ENCODE measurements around the gene PRKCH.
"Not testable (repeated sequence)": the region's sequence is repeated elsewhere in the genome, so short reads cannot be mapped to it uniquely, and the experiment has no call there.

PRKCH gene

DNA sequence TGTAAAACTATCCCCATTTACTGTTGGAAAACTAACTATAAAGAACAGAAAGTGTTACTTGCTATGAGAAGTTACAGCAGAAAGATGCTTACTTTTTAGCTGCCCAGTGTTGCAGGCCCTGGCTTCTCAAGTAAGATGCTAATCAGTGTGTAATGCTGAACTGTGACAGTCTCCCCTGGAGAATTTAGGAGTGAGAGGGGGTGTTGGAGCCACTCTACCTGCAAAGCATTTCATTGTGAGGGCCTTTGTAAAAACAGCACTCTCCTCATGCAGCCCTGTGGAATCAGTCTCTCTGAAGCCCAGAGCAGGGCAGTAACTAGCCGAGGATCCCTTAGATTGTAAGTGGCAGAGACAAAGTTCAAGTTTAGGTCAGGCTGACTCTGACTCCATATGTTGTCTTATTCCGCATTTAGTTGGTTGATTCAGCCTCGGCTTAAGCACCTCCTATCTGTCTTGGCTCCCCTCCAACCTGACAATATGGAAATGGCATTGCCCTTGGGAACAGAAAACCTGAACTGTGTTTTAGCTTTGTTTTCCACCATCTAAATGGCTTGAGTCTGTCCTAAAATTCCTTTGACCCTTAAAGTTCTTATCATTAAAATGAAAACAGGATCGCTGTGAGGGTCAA, 141.3 kb downstream of the PRKCH start:
- no peak for DNase-seq

DNA sequence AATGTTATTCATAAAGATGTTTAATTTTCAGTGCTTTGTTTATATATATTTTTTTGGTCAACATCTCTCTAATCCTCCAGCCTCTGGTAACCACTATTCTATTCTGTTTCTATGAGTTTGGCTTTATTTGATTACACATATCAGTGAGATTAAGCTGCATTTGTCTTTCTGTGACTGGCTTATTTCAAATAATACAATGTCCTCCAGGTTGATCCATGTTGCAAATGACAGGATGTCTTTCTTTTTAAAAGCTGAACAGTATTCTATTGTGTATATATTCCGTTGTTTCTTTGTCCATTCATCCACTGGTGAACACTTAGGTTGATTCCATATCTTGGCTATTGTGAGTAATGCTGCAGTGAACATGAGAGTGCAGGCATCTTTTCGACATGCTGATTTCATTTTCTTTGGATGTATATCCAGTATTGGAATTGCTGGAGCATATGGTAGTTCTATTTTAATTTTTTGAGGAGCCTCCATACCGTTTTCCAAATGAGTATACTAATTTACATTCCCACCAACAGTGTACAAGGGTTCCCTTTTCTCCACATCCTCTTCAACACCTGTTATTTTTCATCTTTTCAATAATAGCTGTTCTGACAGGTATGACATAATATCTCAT, 142.4 kb downstream of the PRKCH start:
- DNase-seq, result no peak

DNA sequence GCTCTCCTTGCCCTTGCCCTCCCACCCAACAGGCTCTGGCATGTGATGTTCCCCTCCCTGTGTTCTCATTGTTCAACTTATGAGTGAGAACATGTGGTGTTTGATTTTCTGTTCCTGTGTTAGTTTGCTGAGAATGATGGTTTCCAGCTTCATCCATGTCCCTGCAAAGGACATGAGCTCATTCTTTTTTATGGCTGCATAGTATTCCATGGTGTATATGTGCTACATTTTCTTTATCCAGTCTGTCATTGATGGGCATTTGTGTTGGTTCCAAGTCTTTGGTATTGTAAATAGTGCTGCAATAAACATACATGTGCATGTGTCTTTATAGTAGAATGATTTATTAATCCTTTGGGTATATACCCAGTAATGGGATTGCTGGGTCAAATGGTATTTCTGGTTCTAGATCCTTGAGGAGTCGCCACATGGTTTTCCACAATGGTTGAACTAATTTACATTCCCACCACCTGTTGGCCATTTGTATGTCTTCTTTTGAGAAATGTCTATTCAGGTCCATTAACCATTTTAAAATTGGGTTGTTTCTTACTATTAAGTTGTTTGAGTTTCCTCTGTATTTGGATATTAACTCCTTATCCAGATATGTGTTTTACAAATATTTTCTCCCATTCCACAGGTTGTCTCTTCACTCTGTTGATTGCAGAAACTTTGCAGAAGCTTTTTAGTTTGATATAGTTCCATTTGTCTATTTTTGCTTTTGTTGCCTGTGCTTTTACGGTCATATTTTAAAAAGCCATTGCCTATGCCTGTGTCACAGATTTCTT, 143.4 kb downstream of the PRKCH start:
- not testable (repeated sequence) for DNase-seq

DNA sequence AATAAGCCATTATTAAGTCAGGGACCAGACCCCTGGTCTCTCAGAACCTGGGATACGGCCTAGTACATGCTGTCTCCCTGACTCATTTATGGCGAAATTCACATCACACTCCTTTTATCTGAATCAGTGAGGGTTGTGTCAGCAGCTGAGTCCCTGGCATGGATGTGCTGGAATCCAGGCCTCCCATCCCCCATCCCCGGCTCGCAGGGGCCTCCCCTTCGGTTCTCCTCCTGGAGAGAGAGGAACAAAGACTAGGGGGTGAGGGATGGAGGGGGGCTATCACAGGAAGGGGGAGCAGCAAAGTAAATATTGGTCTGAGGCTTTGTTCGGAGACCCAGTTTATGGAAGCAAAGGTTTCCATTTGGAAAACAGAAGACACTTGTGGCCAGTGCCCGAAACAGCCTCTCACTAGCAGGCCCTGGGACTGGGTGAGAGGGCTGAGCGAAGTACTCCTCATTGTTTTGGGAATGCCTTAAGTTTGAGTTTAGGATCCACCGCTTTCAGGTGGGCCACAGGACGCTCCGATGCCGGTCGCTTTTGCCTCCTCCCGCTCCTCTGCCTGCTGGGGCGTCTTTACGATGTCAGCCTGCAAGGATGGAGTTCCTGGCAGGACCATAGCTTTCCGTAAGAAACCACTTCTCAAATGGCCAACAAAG, 145.0 kb downstream of the PRKCH start:
- DNase-seq, result no peak

DNA sequence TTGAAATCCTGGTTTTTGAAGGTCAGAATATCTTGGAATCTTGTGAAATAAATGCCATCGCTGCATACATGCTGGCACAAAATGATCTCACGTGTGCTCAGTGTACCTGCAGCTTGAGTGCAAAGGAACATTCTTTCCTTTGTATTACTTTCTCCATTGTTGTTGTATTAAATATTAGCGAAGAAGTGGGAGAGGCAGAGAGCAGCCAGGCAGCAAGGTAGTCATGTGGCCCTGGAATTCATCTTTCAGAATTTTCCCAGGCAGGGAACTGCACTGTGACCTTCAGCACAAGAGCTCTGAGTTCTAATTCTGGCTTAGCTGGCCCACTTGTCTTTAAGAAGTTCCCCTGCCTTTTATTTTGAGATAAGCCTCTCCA, 145.5 kb downstream of the PRKCH start:
- no peak for DNase-seq

DNA sequence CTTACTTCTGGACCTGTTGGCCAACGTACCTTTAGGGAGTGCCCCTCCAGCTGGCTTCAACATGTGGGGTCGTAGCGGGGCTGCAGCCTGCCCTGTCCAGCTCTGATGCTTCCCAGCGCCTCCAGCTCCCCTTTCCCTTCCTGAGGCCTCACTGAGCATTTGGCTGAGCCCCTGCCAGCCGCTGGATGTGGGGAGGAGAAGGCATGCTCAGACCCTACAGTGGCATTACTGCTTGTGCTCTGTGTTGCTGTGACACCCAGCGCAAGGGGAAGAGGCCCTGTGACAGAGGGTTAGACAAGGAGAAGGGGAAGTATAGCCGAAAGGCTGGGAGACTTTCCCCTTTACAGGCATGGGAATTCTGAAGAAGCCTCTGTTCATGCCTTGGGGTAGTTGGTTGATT, 145.9 kb downstream of the PRKCH start:
- no peak for DNase-seq

DNA sequence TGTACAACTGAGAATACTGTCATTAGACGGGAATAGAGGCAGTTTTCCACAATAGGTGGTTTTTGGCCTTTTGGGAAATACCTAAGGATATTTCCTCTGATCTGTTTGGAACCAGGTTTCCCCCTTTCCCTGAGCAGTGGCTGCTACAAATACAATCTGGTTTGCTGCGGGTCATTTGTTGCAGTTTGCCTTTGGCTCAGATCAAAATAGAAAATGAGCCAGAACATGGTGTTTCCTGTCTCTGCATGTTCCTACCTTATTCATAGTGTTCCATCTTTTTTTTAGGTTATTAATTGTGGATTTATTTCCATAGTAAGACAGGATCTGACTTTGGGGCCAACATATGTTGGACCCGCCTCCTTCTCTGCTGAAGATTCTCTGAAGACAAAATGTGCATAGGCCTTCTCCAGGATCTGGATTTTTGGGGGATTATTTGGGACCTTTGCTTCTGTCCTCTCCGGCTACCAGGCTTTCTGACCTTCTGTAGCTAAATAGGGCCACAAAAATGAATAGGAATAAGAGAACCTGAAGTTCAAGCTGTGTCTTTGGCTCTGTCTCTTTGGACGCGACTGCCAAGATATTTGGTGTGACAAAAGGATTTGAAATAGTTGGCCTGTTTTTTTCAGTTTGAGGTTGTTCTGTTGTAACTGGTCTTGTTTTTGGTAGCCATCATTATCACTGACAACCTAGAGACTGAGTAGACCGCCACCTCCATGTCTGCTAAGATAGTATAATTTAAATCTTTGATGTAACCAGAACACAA, 146.9 kb downstream of the PRKCH start:
- DNase-seq, result no peak

DNA sequence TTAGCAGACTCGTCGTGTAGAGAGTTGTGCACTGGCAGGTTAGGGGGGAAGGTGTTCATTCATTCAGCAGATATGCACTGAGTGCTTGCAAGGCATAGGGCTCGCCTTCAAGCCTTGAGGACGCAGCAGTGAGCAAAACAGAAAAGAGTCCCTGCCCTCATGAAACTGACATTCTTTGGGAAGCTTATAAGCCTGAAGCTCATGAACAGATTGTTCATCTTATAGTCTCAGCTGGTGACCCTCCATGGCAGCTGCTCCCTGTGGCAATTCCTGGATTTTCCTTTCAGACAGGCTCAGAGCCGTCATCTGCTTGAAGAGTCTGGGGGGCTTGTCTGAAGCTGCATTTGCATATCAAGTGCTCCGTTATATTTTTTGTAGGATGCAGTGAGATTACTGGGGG, 148.4 kb downstream of the PRKCH start:
- DNase-seq, result no peak

DNA sequence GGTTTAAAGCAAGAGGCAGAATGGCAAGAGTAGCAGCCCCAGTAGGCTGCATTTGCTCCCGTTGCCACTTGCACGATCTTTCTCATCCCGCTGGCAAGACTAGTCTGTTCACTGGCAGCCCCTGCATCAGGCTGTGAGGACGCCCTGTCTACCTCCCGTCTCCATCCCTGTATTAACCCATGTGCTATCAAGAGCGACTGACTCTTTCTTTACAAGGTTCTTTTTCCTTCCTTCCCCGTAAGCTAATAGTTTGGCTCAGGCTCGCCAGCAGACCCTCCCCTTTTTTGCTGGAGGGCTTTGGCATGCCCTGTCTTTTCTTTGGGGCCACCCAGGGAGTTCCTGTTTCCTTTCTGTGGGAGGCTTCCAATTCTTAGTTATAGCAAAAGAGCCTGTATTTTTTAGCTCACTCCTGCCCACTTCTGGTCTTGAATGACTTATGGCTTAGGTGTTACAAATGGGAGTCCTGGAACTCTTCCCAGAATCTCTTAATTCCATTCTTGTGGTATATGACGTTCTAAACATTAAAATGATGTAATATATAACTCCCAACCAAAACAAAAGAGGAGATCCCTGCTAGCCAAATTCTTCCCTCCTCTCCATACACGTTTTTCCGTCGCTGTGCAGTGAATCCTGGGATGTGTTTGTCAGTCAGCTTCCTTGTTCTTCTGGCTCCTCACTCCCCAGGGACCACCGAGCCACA, 149.0 kb downstream of the PRKCH start:
- DNase-seq, result peak; percentile 27

DNA sequence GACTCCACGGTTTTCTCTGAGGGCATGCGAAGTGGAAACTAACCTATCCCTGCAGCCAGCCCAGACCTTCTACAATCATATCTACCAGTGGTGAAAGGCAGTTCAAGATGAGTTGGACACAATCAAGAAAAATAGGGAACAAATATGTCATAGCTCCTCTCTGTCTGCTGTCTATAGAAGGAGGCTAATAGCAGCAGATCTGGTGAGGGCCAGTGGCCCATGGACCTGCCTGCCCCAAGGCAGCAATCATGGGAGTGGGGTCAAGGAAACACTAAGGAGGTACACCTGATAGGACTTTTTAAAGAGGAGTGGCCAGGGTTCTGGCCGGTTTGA, 149.5 kb downstream of the PRKCH start:
- DNase-seq, result no peak

DNA sequence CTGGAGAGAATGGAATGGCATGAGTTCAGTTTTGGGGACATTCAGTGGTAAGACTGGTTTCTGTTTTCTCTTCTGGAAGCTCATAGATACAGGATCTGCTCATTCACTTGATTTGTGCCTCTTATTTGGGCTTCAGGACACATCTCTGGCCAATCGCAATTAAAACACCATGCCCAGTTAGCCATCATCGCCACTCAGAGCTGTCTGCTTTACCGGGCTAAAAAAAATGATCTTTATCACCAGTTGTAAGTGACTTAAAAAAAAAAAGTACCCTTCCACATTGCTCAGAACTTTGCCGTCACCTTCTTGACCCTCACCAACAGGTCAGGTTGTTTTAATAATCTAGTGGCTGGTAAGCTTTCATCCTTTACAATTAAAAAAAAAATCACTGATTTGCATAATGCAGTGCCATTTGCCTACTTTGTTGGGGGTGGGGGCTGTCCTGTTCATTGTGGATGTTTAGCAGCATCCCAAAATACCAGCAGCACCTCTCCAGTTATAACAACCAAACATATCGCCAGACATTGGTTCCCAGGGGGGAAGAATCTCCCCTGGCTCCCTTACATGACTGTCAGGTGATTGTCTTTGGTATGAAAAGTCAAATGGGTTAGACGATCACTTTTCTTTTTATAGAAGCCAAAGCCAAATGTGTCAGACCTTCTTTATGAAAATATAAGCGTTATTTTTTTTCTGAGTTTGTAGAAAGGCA, 150.1 kb downstream of the PRKCH start:
- no peak for DNase-seq

DNA sequence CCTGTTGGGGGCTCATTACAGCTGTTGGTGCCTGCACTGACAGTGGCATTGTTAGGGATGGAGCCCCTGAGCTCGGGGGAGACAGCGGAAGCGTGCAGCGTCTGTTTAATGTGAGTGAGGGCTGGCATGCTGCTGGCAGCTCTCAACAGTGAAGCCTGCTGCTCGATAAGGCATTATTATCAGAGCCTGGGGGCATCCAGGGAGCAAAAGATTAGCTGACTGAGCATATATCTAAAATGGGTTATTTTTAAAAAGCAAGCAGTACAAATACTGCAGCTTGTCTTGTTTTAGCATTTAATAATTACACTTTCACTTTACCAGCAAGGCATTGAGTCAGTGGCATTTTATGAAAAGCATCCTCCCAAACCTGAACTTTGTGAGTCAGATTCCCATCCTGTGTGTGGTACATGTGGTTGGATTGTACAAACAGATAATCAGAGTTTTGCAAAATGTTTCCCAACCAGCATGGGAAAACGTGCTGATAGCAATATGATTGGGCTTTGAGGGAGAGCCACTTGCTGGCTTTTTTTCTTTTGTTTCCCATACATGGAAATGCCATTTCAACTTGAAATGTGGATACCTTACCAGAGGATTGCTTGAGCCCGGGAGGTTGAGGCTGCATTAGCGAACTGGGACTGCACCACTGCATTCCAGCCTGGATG, 150.8 kb downstream of the PRKCH start:
- no peak for DNase-seq

DNA sequence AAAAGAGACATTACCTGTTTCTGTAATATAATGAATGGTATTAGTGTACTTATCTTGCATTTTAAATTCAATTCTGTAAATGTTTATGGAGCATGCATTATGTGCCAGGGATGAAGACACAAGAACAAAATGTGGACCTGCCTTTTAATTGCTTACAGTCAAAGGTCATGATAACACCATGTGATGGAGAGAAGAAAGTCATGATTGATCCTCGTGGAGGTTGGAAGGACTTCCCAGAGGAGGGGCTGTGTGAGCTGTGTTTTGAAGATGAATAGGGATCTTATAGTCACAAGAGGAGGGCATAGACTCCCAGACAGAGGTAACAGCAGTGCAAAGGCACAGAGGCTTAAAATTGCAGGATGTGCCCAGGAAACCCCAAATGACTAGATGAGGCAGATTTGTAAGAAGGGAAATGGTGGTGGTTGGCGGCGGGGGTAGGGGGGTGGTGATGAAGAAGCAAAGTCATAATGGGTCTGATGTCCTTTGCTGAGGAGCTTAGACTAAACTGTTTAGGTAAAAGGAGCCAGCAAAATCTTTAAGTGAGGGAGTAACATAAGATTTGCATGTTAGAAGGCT, 151.5 kb downstream of the PRKCH start:
- DNase-seq, result no peak

DNA sequence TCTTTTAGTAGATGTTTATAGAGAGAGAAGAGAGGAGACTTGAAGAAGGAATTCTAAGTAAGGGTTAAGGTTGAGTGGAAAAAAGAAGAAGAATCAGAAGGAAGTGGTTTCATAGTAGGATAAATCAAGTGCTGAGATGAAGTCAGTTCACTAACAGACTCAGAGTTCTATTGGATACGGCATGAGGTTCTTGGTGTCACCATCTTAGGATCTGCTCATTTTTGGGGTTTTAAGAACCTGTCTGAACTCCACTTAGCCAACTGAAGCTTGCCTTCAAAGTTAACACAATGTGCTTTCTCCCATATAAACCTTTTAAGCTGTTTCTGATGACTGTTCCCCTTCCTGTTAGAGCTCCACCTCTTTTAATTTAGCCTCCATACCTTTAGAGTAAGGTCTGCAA, 152.6 kb downstream of the PRKCH start:
- DNase-seq, result no peak

DNA sequence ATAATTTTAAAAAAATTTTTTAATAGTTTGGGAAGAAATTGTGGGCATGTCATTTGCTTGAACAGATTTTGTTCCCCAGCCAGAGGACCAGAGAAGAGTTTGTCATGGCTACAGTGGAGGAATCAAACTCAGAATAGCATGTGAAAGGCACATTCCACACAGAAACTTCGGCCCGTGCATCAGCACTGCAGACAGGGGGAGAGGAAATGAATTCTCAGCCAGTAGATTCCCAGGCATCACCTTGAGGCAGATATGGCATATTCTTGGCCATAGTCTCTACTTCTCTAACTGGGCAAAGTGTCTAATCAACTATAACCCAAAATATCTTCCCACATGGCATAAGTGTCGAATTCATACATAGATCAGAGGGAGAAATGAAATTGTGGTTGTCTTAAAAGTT, 153.3 kb downstream of the PRKCH start:
- DNase-seq, result no peak

DNA sequence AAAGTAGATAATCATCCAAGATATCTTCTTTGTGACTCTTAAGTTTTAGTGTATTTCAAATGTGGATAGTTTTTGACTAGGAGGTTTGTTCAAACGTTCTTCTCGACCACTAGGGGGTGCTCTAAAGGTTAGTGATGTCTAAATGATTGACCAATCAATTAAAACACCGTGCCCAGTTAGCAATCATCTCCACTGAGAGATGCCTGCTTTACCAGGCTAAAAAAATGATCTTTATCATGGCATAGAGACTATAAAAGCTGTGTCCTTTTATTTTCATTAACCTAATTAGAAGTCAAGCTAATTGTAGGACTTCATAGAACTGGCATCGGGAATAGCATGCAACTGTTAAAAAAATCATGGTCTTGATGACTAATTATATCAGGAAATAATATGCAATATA, 153.9 kb downstream of the PRKCH start:
- peak; percentile 22 for DNase-seq

DNA sequence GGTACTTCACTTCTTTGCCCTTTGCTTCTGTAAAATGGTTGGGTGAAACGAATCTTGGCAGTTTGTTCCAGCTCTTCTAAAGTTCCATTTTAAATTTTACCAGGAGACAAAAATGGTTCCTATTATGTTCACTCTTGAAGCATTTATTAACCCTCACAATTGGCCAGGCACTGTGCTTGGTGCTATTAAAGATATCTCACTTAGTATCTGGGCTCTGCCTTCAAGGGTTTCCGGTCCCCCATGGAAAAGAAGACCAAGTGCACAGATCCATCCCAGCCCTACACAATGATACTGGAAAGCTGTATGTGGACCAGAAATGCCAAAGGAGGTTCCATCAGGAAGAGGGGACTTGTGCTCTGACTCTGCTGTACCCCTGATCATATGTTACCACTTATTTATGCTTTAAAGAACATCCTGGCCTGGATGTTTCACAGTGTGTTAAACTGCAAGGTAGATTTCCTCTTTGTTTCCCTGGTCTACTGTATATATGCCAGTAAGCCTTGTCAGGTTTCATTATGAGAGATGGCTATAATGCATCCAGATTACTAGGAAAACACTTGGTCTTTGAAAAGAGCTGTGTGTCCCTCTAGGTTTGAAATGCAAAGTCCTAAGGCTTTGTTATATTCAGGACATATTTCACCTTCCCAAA, 154.8 kb downstream of the PRKCH start:
- DNase-seq, result no peak

DNA sequence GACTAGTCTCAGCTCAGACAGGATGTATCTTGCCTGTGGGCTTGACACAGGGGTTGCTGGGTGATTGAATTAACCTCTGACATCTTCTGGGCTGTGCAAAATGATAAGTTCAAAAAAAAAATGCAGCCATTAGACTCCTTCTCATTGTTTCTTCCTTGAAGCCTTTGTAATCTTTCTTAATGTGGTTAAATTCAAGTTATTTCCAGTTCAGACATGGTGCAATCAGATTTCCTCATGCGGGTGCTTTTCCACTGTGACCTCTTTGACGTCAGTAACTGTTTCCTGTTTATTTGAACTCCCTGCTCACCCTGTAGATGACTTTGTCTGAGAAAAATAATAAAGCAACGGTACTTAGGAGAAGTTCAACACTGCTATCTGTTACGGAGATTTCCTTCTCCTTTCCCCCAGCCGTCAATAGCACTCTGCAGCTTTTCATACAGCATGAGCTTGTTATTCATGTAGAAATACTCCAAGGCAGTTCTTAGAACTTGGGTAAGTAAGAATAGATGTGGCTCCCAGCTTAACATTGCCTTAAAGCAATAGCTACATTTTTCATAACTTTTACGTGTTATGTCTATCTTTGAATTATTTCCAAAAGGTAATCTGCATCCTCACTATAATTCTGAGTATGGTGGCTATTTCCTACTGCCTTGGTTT, 155.5 kb downstream of the PRKCH start:
- no peak for DNase-seq

DNA sequence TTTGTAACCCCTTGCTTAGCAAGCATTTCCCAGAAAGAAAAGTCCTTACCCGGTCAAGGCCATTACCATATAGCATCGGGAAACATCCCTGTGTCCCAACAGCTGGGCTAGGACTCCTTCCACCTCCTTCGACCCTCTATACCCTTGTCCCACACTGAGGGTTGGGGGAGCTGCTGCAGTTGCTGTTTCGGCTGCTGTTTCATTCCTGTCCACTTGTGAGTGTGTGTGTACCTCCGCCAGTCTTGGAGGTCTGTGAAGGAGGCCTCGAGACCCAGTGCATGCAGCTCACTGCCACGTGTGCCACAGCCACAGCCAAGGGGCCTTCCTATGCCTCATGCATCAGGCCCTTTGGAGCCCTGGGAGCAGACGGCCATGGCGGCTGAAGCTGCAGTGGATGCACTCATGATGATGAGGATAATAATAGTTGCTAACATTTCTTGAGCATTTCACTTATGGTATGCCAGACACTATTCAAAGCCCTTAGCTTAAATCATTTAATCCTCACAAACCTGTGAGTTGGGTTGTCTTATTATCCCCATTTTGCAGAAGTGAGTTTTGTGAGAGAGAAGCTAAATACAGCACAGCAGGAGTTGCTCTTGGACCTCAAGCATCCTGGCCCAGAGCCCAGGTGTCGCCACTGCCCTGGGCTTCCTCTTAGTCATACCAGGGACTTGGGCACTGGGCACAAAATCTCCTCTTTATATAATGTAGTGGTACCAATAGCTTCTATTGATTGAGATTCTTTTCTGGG, 156.5 kb downstream of the PRKCH start:
- DNase-seq, result peak; percentile 23
